ENCODE results near the gene TNFSF13.

TNFSF13 gene

GRCh38 chr17:7575481-7575883, 16.9 kb downstream of the TNFSF13 start:
- DNase-seq (ENCODE audit: low read depth): no peak

GRCh38 chr17:7575959-7576358, 17.4 kb downstream of the TNFSF13 start:
- no peak for DNase-seq (ENCODE audit: low read depth)

GRCh38 chr17:7576432-7576937, 17.9 kb downstream of the TNFSF13 start:
- no peak for DNase-seq (ENCODE audit: low read depth)

GRCh38 chr17:7577327-7578199, 19.0 kb downstream of the TNFSF13 start:
- no peak for DNase-seq (ENCODE audit: low read depth)

GRCh38 chr17:7579001-7579833, 20.7 kb downstream of the TNFSF13 start, which contains the start of gene CD68:
CD68 (plus strand) TSS chr17:7579638; CDS start chr17:7579678, 40 bp downstream.
- DNase-seq (ENCODE audit: low read depth): no peak

- no peak for DNase-seq (ENCODE audit: low read depth)
Measured at GRCh38 chr17:7579834-7580603, 21.5 kb downstream of the TNFSF13 start.

GRCh38 chr17:7580604-7581575, 22.3 kb downstream of the TNFSF13 start:
- no peak for DNase-seq (ENCODE audit: low read depth)

- DNase-seq (ENCODE audit: low read depth): no peak
Measured at GRCh38 chr17:7582396-7583252, 24.1 kb downstream of the TNFSF13 start.

GRCh38 chr17:7583253-7584109, 24.9 kb downstream of the TNFSF13 start, which contains the start of gene MPDU1:
MPDU1 (plus strand) TSS chr17:7583852; CDS start chr17:7583863, 11 bp downstream.
- peak; percentile 87 for DNase-seq (ENCODE audit: low read depth)

- no peak for DNase-seq (ENCODE audit: low read depth)
Measured at GRCh38 chr17:7586673-7587419, 28.3 kb downstream of the TNFSF13 start.

GRCh38 chr17:7587420-7588151, 29.0 kb downstream of the TNFSF13 start:
- peak; percentile 88 for DNase-seq (ENCODE audit: low read depth)

- no peak for DNase-seq (ENCODE audit: low read depth)
Measured at GRCh38 chr17:7588553-7589203, 30.1 kb downstream of the TNFSF13 start.

- no peak for DNase-seq (ENCODE audit: low read depth)
Measured at GRCh38 chr17:7589204-7589868, 30.8 kb downstream of the TNFSF13 start.

- no peak for DNase-seq (ENCODE audit: low read depth)
Measured at GRCh38 chr17:7589891-7590691, 31.5 kb downstream of the TNFSF13 start, which contains the start of gene SOX15. SOX15 (minus strand) TSS chr17:7590094; CDS start chr17:7589676, 418 bp downstream.

GRCh38 chr17:7590743-7591142, 32.2 kb downstream of the TNFSF13 start:
- peak; percentile 47 for DNase-seq (ENCODE audit: low read depth)
